Inflammatory macrophage treated with lipopolysaccharide for 4 hours (primary cell): ENCODE data around the gene CTF1.
"Not testable (repeated sequence)": the region's sequence is repeated elsewhere in the genome, so short reads cannot be mapped to it uniquely, and the experiment has no call there.

ENCODE experiments used
- DNase-seq: peaks from one replicate; pipeline ENCODE4 v3.0.0-alpha.2; 2020

Gene CTF1

DNA sequence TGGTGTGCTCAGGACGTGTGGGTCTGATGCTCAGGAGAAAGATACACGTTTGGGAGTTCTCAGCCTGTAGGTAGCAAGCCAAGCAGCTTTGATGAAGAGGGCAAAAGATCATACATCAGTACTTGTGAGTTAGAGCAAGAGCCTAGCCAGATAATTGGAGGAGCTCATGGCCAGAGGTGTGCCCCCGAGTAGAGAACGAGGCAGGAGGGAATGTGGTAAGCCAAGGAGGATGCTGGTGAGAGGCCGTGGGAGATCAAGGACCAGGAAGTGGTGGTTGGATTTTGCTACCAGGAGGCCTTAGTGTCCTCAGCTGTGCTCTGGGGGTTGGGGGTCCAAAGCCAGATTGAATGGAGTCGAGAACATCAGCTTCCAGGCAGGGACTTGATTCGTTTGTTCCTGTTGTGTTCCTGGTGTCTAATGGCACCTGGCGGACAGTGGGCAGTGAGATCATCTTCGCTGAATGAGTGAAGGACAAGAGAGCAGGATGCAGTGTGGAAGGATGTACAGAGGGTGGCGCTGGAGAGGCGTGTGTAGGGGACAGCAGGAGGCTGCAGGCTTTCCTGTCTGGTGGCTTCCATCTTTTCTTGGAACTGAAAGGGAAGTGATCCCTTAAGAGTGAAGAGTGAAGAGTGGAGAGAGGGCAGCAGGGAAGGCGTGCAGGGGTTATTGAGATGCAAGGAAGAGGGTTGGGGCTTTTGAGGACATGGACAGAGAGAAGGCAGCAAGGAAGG lies 38.6 kb downstream of the CTF1 start:
- DNase-seq: peak; percentile 83

DNA sequence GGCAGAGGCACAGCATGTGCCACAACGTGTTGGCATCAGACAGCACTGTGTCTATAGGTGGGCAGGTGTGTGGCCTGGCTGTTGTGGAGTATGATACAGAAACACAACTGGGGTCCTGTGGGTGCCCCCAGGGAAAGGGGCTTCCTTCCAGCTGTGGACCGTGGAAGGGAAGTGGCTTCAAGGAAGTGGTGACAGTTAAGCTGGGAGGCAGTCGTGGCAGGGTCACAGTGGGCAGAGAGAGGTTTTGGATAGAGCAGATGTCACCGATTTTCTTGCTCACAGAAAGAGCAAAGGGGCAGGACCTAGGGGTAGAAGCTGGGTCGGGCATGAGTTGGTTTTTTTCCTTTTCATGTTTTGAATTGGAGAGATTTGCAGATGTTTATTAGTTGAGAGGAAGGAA lies 41.3 kb downstream of the CTF1 start:
- DNase-seq: no peak

DNA sequence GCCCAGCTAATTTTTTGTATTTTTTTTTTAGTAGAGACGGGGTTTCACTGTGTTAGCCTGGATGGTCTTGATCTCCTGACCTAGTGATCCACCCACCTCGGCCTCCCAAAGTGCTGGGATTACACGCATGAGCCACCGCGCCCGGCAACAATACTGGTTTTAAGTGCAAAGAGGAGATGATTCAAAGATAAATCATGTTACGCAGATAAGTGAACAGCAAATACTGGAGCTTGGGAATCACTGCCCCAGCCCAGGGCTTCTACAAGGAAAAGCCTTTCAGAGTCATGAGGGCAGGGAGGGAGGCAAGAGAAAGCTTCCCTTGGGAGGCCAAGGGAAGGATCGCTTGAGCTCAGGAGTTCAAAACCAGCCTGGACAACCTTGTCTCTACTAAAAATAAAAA lies 43.2 kb downstream of the CTF1 start:
- DNase-seq: not testable (repeated sequence)

DNA sequence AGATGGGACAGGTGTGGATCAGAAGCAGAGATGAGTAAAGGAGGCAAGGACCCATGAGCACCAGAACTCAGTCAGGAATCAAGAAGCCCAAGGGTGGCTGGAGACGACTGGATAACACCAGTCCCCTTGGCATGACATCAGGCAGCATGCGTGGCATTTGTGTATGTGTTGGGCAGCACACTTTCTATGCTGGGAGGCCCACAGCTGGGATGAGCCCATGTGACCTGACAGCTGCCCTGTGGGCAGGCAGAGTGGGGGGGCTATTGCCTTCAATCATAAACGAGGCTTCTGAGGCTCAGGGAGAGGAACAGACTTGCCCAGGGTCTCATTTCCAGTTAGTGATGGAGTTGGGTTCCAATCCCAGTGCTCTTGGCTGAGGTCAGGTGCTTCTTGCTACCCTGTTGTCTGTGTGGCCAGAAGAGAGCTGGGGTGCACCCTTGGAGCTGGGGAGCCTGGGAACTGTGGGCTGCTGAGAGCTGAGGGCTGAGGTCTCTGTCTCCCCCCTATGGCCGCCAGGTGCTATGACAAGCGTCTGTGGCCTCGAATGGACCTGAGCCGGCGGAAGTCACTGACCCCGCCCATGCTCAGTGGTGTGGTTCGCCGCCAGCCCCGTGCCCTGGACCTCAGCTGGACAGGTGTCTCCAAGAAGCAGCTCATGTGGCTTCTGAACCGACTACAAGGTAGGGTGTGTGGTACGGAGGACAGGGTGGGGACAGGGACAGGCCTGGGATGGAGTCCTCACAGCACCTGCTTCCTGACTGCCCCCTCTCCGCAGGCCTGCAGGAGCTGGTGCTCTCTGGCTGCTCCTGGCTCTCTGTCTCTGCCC lies 45.4 kb downstream of the CTF1 start:
- peak; percentile 74 for DNase-seq

DNA sequence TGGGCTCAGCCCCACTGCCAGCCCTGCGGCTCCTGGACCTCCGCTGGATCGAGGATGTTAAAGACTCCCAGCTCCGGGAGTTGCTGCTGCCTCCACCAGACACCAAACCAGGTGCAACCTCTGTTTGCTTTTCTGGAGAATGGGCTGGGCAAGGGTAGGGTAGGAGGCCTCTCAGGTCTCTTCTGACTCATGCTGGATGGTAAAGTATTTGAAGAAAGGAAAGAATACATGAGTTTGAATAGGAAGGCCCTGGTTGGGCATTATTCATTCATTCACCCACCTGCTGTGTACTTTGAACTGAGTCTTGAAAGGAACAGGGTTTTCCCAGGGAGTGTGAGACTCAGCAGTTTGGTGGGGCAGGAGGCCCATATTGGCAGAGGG lies 46.0 kb downstream of the CTF1 start:
- no peak for DNase-seq

GRCh38 chr16:30944352-30944751 lies 47.9 kb downstream of the CTF1 start:
- no peak for DNase-seq

GRCh38 chr16:30946671-30947540 lies 50.5 kb downstream of the CTF1 start:
- DNase-seq: no peak

GRCh38 chr16:30947541-30947858 lies 51.1 kb downstream of the CTF1 start:
- no peak for DNase-seq

DNA sequence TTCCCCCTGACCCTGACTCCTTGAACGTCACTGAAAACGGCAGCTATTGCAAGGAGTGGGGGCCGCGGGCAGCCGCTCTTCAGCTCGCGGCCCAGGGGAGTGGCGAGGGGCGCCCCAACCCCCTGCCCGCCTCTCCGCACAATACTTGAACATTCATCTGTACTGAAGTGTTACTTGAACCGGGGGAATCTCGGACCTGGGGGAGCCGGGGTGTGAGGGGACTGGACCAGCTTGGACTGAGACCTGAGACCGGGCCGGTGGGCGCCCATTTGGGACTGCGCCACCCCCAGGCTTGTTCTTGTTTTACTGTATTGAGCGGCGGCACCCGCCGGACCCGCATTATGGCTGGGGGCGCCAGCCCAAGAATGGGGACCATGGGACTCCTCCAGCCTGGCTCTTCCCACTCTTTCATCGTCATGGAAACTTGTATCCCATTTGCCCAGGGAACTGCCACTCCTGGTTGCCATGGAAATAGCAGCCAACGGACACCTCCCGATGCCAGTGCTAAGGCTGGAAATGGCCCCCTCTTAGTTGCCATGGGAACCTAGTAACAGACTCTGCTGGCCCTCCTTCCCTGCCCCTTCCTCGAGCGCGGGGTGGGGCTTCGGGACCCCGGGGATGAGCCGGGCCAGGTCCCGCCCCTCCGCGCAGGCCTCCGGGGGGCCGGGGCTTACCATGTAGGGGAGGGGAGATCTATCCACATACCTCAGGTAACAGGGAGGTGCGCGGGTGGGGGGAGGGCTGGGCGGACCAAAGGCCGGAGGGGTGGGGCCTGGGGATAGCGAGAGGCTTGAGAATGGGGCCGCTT lies 51.6 kb downstream of the CTF1 start:
- DNase-seq: peak; percentile 63

DNA sequence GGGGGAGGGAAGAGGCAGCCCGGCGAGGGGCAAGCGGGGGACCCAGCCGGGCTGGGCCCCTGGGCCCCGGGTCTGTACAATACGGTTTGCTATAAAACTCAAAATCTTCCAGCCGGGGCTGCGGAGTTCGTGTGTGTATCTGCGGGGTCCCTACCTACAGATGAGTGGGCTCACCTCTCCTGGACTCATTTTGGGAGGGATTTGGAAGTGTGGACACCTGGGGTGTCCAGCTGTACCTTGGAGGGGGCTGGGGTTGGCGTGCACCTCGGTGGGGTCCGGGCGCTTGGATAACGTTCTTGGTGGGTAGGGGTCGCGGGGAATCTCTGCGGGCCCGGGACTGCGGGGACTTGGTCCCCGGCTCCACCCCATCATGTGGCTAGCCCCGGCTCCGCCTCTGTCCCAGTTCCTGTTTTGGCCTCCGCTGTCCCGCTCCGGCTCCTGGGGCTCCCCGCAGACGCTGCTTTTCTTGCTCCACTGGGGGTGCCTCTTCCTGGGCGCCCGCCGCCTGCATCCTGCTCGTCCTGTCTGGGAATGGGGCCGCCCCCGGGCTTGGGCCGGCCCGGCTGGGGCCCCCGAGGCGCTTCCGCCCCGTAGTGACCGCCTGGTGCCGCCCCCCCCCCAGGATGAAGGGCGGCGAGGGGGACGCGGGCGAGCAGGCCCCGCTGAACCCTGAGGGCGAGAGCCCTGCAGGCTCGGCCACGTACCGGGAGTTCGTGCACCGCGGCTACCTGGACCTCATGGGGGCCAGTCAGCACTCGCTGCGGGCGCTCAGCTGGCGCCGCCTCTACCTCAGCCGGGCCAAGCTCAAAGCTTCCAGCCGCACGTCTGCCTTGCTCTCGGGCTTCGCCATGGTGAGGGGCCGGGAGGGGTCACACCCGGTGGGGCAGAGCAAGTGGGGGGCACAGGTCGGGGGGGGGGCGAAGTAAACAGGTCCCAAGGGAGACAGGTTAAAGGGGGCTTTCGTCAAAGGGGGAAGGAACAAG lies 52.5 kb downstream of the CTF1 start, which contains the start of gene ORAI3:
ORAI3 (plus strand) TSS at position 402 of the 983 bp plus-strand sequence; CDS start at position 624, 222 bp downstream.
- peak; percentile 83 for DNase-seq

GRCh38 chr16:30949650-30950515 lies 53.5 kb downstream of the CTF1 start:
- peak; percentile 90 for DNase-seq

- DNase-seq: no peak
Observed at GRCh38 chr16:30950516-30951065, 54.2 kb downstream of the CTF1 start.

- DNase-seq: no peak
Observed at GRCh38 chr16:30951193-30951592, 54.8 kb downstream of the CTF1 start.

DNA sequence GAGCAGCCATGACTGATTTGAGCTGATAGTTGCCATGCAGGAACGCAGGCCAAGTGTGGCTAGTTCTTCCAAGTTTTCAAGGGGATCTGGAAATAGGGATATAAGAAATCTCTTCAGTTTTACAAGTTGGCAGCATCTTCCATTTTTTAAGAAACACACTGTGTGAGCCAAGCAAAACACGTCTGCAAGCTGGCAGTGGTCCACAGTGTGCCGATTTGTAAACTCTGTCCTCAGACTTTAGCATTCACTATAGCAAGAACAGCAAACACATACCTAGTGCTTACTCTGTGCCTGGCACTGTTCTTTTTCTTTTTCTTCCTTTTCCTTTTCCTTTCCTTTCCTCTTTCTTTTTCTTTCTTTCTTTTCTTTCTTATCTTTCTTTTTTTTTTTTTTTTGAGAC lies 55.3 kb downstream of the CTF1 start:
- DNase-seq: no peak

GRCh38 chr16:30953111-30953510 lies 56.7 kb downstream of the CTF1 start:
- DNase-seq: no peak
